ENCODE results near the gene FARP2.
"Not testable (repeated sequence)": the region's sequence is repeated elsewhere in the genome, so short reads cannot be mapped to it uniquely, and the experiment has no call there.

The FARP2 gene

GRCh38 chr2:241453919-241454318 lies 97.8 kb downstream of the FARP2 start:
- DNase-seq (ENCODE audit: low read depth, low spot score) = not testable (repeated sequence)

DNA sequence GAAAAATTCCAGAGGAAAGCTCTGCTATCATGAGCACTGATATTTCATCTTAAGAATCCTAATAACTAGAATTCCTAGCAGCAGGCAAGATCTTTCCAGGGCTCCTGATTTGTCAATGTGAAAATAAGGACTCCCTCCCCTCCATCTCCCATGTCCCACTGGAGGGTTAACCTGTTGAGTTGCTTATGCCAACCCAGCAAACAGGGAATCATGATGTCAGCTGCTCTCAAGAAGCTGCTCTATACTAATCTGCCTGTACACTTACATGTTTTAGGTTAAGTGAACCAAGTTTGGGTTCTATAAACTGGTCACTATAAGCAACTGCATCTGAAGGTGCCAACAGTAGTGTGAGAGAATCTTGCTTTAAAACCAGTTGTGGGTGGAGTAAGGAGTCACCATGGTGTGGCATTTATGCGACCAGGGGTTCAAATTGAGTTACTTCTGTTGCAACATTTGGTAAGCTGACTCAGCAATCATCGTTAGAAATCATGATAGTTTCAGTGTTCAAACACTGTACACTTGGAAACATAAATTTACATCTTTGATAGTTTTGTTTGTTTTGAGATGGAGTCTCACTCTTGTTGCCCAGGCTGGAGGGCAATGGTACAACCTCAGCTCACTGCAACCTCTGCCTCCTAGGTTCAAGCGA lies 98.9 kb downstream of the FARP2 start:
- DNase-seq (ENCODE audit: low read depth, low spot score) = no peak

GRCh38 chr2:241456546-241456945 lies 100.5 kb downstream of the FARP2 start:
- DNase-seq (ENCODE audit: low read depth, low spot score) = no peak

- DNase-seq (ENCODE audit: low read depth, low spot score) = no peak
Measured at GRCh38 chr2:241458687-241459086, 102.6 kb downstream of the FARP2 start.

DNA sequence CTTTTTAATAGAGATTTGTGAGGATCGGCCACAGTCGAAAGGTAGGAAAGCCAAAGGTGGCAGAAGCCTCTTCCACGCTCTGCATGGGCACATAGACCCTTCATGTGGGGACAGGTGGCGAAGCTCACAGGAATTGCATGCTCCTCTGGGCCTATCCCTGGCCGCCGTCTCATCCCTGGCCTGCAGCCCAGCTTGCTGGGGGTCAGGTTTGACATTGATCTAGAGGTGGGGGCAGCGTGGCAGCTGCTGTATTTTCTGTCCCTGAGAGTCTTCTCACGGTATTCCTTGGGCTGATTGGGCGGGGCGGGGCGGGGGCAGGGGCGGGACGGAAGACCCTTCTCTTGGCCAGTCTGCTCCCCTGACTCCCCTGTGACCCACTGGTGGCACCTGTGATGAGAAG lies 103.4 kb downstream of the FARP2 start:
- DNase-seq (ENCODE audit: low read depth, low spot score) = no peak

- DNase-seq (ENCODE audit: low read depth, low spot score) = no peak
Measured at GRCh38 chr2:241460631-241461030, 104.5 kb downstream of the FARP2 start.

- no peak for DNase-seq (ENCODE audit: low read depth, low spot score)
Measured at GRCh38 chr2:241461693-241462677, 105.9 kb downstream of the FARP2 start.

- DNase-seq (ENCODE audit: low read depth, low spot score) = no peak
Measured at GRCh38 chr2:241463276-241464135, 107.4 kb downstream of the FARP2 start.

DNA sequence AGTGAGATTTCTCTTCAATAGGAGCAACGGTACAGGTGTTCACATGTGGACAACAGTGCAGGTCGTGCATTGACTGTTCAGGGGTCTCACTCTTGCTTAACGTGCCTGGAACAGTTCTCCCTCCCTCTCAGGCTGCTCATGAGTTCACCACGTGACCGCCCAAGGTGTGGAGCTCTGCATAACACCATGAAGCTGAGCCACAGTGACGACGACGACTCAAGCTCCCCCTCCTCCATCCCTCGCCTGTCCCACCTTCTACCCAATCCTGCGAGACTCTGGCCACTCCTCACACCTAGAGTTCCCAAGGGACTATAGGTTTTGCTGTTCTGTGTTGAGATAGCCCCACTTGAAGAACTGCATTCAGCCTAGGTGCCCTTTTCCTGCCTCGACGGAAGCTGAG lies 109.5 kb downstream of the FARP2 start:
- DNase-seq (ENCODE audit: low read depth, low spot score) = no peak

DNA sequence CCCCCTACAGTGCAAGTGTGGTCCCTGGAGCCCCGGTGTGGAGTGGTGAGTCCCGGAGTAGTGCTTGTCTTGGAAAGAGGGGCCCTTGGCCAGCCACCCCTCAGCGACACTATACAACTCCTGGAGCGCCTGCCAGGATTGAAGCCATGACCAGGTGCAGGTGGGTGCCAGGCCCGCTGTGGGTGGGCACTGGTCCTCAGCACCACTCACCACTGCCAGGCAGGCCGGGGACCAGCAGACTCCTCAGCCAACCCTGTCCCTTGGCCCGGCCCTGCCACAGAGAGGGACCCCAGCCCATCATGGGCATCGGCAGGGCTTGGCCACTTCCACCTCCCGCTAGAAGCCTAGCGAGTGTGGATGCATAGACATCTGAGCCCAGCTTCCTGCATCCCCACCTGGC lies 110.1 kb downstream of the FARP2 start:
- DNase-seq (ENCODE audit: low read depth, low spot score) = no peak

- DNase-seq (ENCODE audit: low read depth, low spot score) = no peak
Measured at GRCh38 chr2:241467777-241468475, 111.8 kb downstream of the FARP2 start.

DNA sequence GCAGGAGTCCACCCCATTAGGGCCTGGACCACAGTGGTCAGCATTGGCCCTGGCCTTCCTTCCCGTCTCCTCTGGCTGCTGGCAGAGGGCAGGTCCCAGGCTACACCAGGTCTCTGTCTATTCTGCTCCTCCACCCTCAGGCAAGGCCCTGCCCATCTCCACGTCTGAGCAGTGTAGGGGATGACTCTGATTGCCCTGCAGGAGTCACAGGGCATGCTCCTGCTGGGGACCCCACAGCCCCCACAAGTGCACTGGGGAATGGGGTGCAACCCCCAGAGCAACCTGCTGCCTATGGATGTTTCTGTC lies 112.3 kb downstream of the FARP2 start:
- DNase-seq (ENCODE audit: low read depth, low spot score) = no peak

- DNase-seq (ENCODE audit: low read depth, low spot score) = no peak
Measured at GRCh38 chr2:241469746-241470145, 113.7 kb downstream of the FARP2 start.

GRCh38 chr2:241473399-241473798 lies 117.3 kb downstream of the FARP2 start:
- no peak for DNase-seq (ENCODE audit: low read depth, low spot score)

DNA sequence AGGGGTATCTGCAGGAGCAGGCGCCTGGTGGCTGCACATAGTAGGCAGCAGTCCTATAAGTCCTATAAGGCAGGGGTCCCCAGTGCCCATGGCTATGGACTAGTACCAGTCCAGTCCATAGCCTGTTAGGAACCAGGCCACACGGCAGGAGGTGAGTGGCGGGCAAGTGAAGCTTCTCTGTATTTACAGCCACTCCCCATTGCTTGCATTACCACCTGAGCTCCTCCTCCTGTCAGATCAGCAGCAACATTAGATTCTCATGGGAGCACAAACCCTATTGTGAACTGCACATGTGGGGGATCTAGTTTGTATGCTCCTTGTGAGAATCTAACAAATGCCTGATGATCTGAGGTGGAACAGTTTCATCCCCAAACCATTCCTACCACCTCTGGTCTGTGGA lies 119.2 kb downstream of the FARP2 start:
- no peak for DNase-seq (ENCODE audit: low read depth, low spot score)

- no peak for DNase-seq (ENCODE audit: low read depth, low spot score)
Measured at GRCh38 chr2:241478166-241478565, 122.1 kb downstream of the FARP2 start.

GRCh38 chr2:241479026-241479898 lies 123.2 kb downstream of the FARP2 start:
- DNase-seq (ENCODE audit: low read depth, low spot score) = no peak

GRCh38 chr2:241481687-241482086 lies 125.6 kb downstream of the FARP2 start:
- DNase-seq (ENCODE audit: low read depth, low spot score) = no peak

GRCh38 chr2:241482126-241482955 lies 126.3 kb downstream of the FARP2 start:
- no peak for DNase-seq (ENCODE audit: low read depth, low spot score)

GRCh38 chr2:241483305-241483704 lies 127.2 kb downstream of the FARP2 start:
- DNase-seq (ENCODE audit: low read depth, low spot score) = no peak

Data from iPS DF 19.7 (cell line).